K562 (cell line): Measurements from ENCODE around the gene ITGAE. TPM values are rescaled to one million over a fixed set of nuclear protein-coding genes. Genes with fewer than 3 reads are reported as not detected.

Experiments used
- ATAC-seq: fragments of 200-7000 bp; cut with Tn5 transposase; 3 replicates; pipeline ENCODE4 v1.9.1; 2020; ENCODE audit warnings: moderate library complexity
- BruUV-seq: library from RNA; stranded (reverse); fragments of 400-500 nt; replicated peaks from 2 replicates; lab custom pipeline; 2021; lab: Mats Ljungman, UMichigan
- CTCF ChIA-PET: fragments of 300-600 bp; formaldehyde crosslinking; extraction: SDS; loops from one replicate; lab custom pipeline; 2021; ENCODE audit warnings: low intra/inter-chr PET ratio; lab: Yijun Ruan, JAX
- POLR2A ChIA-PET: fragments of 300-600, 350-650 bp; sonication (Branson Sonifier 250); formaldehyde crosslinking; extraction: SDS; loops from one replicate; lab custom pipeline; 2021; ENCODE audit warnings: antibody characterized with exemption, inconsistent platforms; lab: Yijun Ruan, JAX
- DNase-seq, 4 experiments: peaks; one replicate each; pipeline versions ENCODE4 v3.0.0 to v3.0.0-alpha.2; 2011 to 2018; ENCODE audit warnings: low spot score in 3 of 4, mixed read lengths in 3 of 4; ENCODE audit errors: extremely low read depth in 1 of 4
- FAIRE-seq: peaks from 2 replicates; lab custom pipeline; 2011; peaks lifted over from hg19 to GRCh38; lab: Jason Lieb, UNC
- H2AFZ ChIP-seq: 2 replicates; pipeline ENCODE4 v1.6.0; 2011; ENCODE audit warnings: low read depth, low read length, control low read depth, inconsistent platforms
- H3K27ac ChIP-seq: fragments of 200-600 bp; 3 replicates; pipeline ENCODE4 v1.8.0; 2011; ENCODE audit warnings: low read depth, mild to moderate bottlenecking, control low read depth, inconsistent platforms, low read length, moderate library complexity, mixed read lengths; ENCODE audit errors: extremely low read depth
- H3K27me3 ChIP-seq, 2 experiments: fragments of 300-600 bp in 1 of 2; 2 replicates in 1 of 2; 3 replicates in 1 of 2; pipeline versions ENCODE4 v1.6.0 to v1.8.0; 2011; ENCODE audit warnings: inconsistent platforms in 2 of 2, low read length in 2 of 2, mild to moderate bottlenecking in 1 of 2, mixed read lengths in 1 of 2, moderate library complexity in 1 of 2; ENCODE audit not compliant: control insufficient read depth in 2 of 2, insufficient read depth in 2 of 2
- H3K36me3 ChIP-seq: fragments of 300-600 bp; 3 replicates; pipeline ENCODE4 v1.8.0; 2011; ENCODE audit warnings: mild to moderate bottlenecking, low read length, inconsistent platforms; ENCODE audit not compliant: control insufficient read depth, insufficient read depth
- H3K4me1 ChIP-seq, 2 experiments: fragments of 200-600 bp in 1 of 2; replicated peaks in 1 of 2; 2 replicates in 1 of 2; 3 replicates in 1 of 2; pipeline versions ENCODE4 v1.5.1 to v1.8.0; 2011; ENCODE audit warnings: inconsistent platforms in 2 of 2, low read length in 2 of 2, mild to moderate bottlenecking in 1 of 2, mixed read lengths in 1 of 2, moderate library complexity in 1 of 2; ENCODE audit not compliant: control insufficient read depth in 2 of 2, insufficient read depth in 2 of 2
- H3K4me2 ChIP-seq: 2 replicates; pipeline ENCODE4 v1.6.1; 2011; ENCODE audit warnings: low read length, control low read depth, inconsistent platforms, mixed read lengths; ENCODE audit not compliant: insufficient read depth
- H3K4me3 ChIP-seq: fragments of 200-600 bp; sonication (generic), shearing (Covaris generic); 2 replicates; pipeline ENCODE4 v1.5.1; 2016; ENCODE audit warnings: control low read depth, inconsistent platforms
- H3K79me2 ChIP-seq: fragments of 200-600 bp; 3 replicates; pipeline ENCODE4 v1.8.0; 2011; ENCODE audit warnings: low read length, inconsistent platforms; ENCODE audit not compliant: control insufficient read depth, insufficient read depth
- H3K9ac ChIP-seq, 2 experiments: 2 replicates each; pipeline versions ENCODE4 v1.6.0 to v1.6.1; 2011; ENCODE audit warnings: low read depth in 2 of 2, low read length in 2 of 2, control low read depth in 1 of 2, inconsistent platforms in 1 of 2, mild to moderate bottlenecking in 1 of 2, mixed read lengths in 1 of 2; ENCODE audit not compliant: insufficient read depth in 1 of 2
- H3K9me1 ChIP-seq: one replicate; pipeline ENCODE4 v1.6.0; 2011; ENCODE audit warnings: inconsistent platforms, mild to moderate bottlenecking, low read length, moderate library complexity; ENCODE audit not compliant: control insufficient read depth, insufficient read depth
- H3K9me3 ChIP-seq: replicated peaks from 2 replicates; pipeline ENCODE4 v1.5.1; 2011; ENCODE audit warnings: low read depth, low read length, inconsistent platforms; ENCODE audit not compliant: control insufficient read depth, insufficient read depth
- H4K20me1 ChIP-seq: replicated peaks from 2 replicates; pipeline ENCODE4 v1.6.1; 2011; ENCODE audit warnings: low read length, inconsistent platforms, mixed read lengths; ENCODE audit not compliant: control insufficient read depth, insufficient read depth
- ARID1B ChIP-seq: fragments of 450-650 bp; IDR thresholded peaks from 2 replicates; pipeline ENCODE4 v1.6.1; 2016; ENCODE audit warnings: antibody characterized with exemption, mild to moderate bottlenecking, inconsistent platforms
- ATF4 ChIP-seq: fragments of 450-650 bp; formaldehyde crosslinking; IDR thresholded peaks from 2 replicates; pipeline ENCODE4 v1.4.0; 2022; ENCODE audit warnings: mild to moderate bottlenecking, moderate library complexity
- BCLAF1 ChIP-seq, 2 experiments: fragments of 450-650 bp in 1 of 2; IDR thresholded peaks; 2 replicates each; pipeline ENCODE4 v1.6.1; 2011 to 2017; ENCODE audit warnings: low read depth in 2 of 2, antibody characterized with exemption in 1 of 2, borderline replicate concordance in 1 of 2, low read length in 1 of 2, mild to moderate bottlenecking in 1 of 2, mixed read lengths in 1 of 2; ENCODE audit not compliant: control insufficient read depth in 1 of 2
- CCAR2 ChIP-seq: fragments of 200-400 bp; formaldehyde crosslinking; IDR thresholded peaks from 2 replicates; pipeline ENCODE4 v1.6.1; 2017; ENCODE audit warnings: mild to moderate bottlenecking, low read depth, low read length
- EHMT2 ChIP-seq: fragments of 450-650 bp; IDR thresholded peaks from 2 replicates; pipeline ENCODE4 v1.6.1; 2018; ENCODE audit warnings: antibody characterized with exemption
- ELF4 ChIP-seq: fragments of 450-650 bp; formaldehyde crosslinking; IDR thresholded peaks from 2 replicates; pipeline ENCODE4 v1.4.0; 2022; ENCODE audit warnings: missing genetic modification characterization
- EZH2 ChIP-seq: IDR thresholded peaks from 2 replicates; pipeline ENCODE4 v1.6.1; 2012; ENCODE audit warnings: low read depth, mild to moderate bottlenecking, inconsistent platforms, low read length, borderline replicate concordance
- HDAC2 ChIP-seq: fragments of 450-650 bp; IDR thresholded peaks from 2 replicates; pipeline ENCODE4 v1.6.1; 2016; ENCODE audit warnings: mild to moderate bottlenecking
- ILF3 ChIP-seq: fragments of 450-650 bp; IDR thresholded peaks from 2 replicates; pipeline ENCODE4 v1.6.1; 2018; ENCODE audit warnings: antibody characterized with exemption, mild to moderate bottlenecking, moderate library complexity, borderline replicate concordance
- KDM1A ChIP-seq, 2 experiments: fragments of 450-650 bp; IDR thresholded peaks; 2 replicates each; pipeline ENCODE4 v1.6.1; 2016; ENCODE audit warnings: mild to moderate bottlenecking in 2 of 2
- MLLT1 ChIP-seq, 2 experiments: fragments of 450-650 bp; IDR thresholded peaks; 2 replicates each; pipeline ENCODE4 v1.6.1; 2016
- MTA3 ChIP-seq: fragments of 450-650 bp; formaldehyde crosslinking; IDR thresholded peaks from 2 replicates; pipeline ENCODE4 v1.6.1; 2017; ENCODE audit warnings: mild to moderate bottlenecking, borderline replicate concordance
- POU5F1 ChIP-seq: fragments of 150-350 bp; IDR thresholded peaks from 2 replicates; pipeline ENCODE4 v1.6.1; 2014; ENCODE audit warnings: borderline replicate concordance, low read length, low read depth, mild to moderate bottlenecking; ENCODE audit not compliant: partially characterized antibody
- PREB ChIP-seq: sonication (generic); formaldehyde crosslinking; IDR thresholded peaks from 2 replicates; pipeline ENCODE4 v1.8.1; 2023; ENCODE audit warnings: mild to moderate bottlenecking, missing genetic modification reagents
- RCOR1 ChIP-seq, 2 experiments: IDR thresholded peaks; 2 replicates each; pipeline ENCODE4 v1.6.1; 2012; ENCODE audit warnings: low read depth in 2 of 2, low read length in 2 of 2, borderline replicate concordance in 1 of 2, improper control_type of control experiment in 1 of 2
- ZNF146 ChIP-seq: IDR thresholded peaks from one replicate; pipeline ENCODE4 v1.6.1; 2018; ENCODE audit warnings: missing compliant biosample characterization; ENCODE audit not compliant: unreplicated experiment
- ZNF24 ChIP-seq: fragments of 450-650 bp; IDR thresholded peaks from 2 replicates; pipeline ENCODE4 v1.6.1; 2016
- ZNF253 ChIP-seq: fragments of 250-450 bp; sonication (Bioruptor Pico); conservative IDR thresholded peaks from 2 replicates; pipeline ENCODE4 v1.6.1; 2021; ENCODE audit warnings: mild to moderate bottlenecking
- WGBS: fragments of 100-300 bp; shearing (Covaris generic); methylation state at CpG from one replicate; pipeline ENCODE4 v1.1.6; 2016; ENCODE audit warnings: low coverage, mixed read lengths; ENCODE audit not compliant: insufficient coverage; ENCODE audit errors: missing lambda C conversion rate; 5-methylcytosine and 5-hydroxymethylcytosine counted together
- in situ Hi-C: fragments of 300-500 bp; cut with MboI; formaldehyde crosslinking; loops from 4 replicates; pipeline ENCODE4 v1.15.0; 2018; ENCODE audit warnings: inconsistent platforms, mixed read lengths
- intact Hi-C: fragments of 100-400 bp; cut with micrococcal nuclease; formaldehyde crosslinking; loops from 2 replicates; pipeline ENCODE4 v1.14.2; 2022
- polyA plus RNA-seq, 8 experiments: library from polyadenylated mRNA; depleted of rRNA in 4 of 8; stranded (reverse) in 5 of 8; unstranded in 3 of 8; fragments of >200 nt; fragmentation: Nextera tagmentation in 2 of 8; fragmentation: Illumina TruSeq in 1 of 8; extraction: Ambion mirVana in 2 of 8; extraction: Trizol in 1 of 8; gene quantifications; 2 replicates each; pipeline versions ENCODE4 v1.2.1 to v1.2.3, GENCODE V29; 2011 to 2014; ENCODE audit warnings: inconsistent platforms in 1 of 8, missing spikeins in 1 of 8
- total RNA-seq, 7 experiments: library from RNA; depleted of rRNA in 6 of 7; stranded (reverse); fragments of >200 nt in 6 of 7; fragmentation: Illumina TruSeq in 2 of 7; extraction: Trizol in 2 of 7; gene quantifications; 2 replicates each; pipeline versions ENCODE4 v1.2.1 to v1.2.3, GENCODE V29; 2011 to 2021; ENCODE audit warnings: low replicate concordance in 1 of 7

Gene ITGAE
- total and polyA plus RNA-seq, 9 of the 15 experiments (the other 6 are each of a cell fraction or from before 2014, with no cell fraction given) = 14.8 to 160 (median 27.0) TPM

GRCh38 chr17:3693829-3694231 lies 107.2 kb downstream of the ITGAE start:
- ChIA-PET CTCF (no interaction called here), POLR2A (interaction anchor here (0.6 kb wide), 1 partner anchor 21 kb away, joined by 4 read pairs; no protein-coding TSS in a partner anchor)
- H3K79me2 ChIP-seq = no peaks in the 10 kb centered on the region
- H4K20me1 ChIP-seq = no peaks in the 10 kb centered on the region
- intact Hi-C loops = loop anchor here (10.0 kb wide), 1 partner anchor 89 kb away; the partner anchor contains the start of gene TRPV1
- DNase-seq (no peak), ATAC-seq (no peak), FAIRE-seq (no peak)
- no TSS peak for BruUV-seq
- H3K9me1 ChIP-seq = no peaks in the 10 kb centered on the region
- in situ Hi-C loops = no loop called here
- H3K27ac ChIP-seq = no peak overlapping the region
- peaks cover 0 to 38% of the 10 kb centered on the region in 2 experiments; a peak in 2 of 5 replicates for H3K4me1 ChIP-seq
- no peak overlapping the region for H3K9ac ChIP-seq
- no peaks in the 10 kb centered on the region for H3K27me3 ChIP-seq
- 14% methylated on average over 7 of the region's 9 CpGs for WGBS
- no peak overlapping the region for H3K4me3 ChIP-seq
- H3K4me2 ChIP-seq = no peak overlapping the region
- no peaks in the 10 kb centered on the region; the same call in 1 of the 2 replicates for H3K9me3 ChIP-seq
- no peak overlapping the region for H2AFZ ChIP-seq
- H3K36me3 ChIP-seq = no peaks in the 10 kb centered on the region
- TF ChIP-seq ZNF253 (CRISPR knock-in tag) = no peak
- no peak for TF ChIP-seq ILF3
- TF ChIP-seq MLLT1 (IDR thresholded peaks at IDR 0.05) = no peak
- no peak for TF ChIP-seq PREB (CRISPR knock-in tag)
- no peak for TF ChIP-seq BCLAF1 (IDR thresholded peaks at IDR 0.05; ENCODE audit: borderline replicate concordance in 1 of 2, control insufficient read depth in 1 of 2, low read depth in 2 of 2, low read length in 1 of 2)
- TF ChIP-seq EZH2 = no peak
- no peak for TF ChIP-seq KDM1A (IDR thresholded peaks at IDR 0.05)
- TF ChIP-seq MTA3 = no peak
- no peak for TF ChIP-seq ELF4 (CRISPR knock-in tag)
- TF ChIP-seq ATF4 (CRISPR knock-in tag) = no peak
- no peak for TF ChIP-seq HDAC2
- TF ChIP-seq RCOR1 (IDR thresholded peaks at IDR 0.05; ENCODE audit: borderline replicate concordance in 1 of 2, low read depth in 2 of 2, low read length in 2 of 2) = no peak
- TF ChIP-seq ARID1B = no peak
- TF ChIP-seq ZNF24 = no peak
- TF ChIP-seq POU5F1 = no peak
- TF ChIP-seq EHMT2 = no peak
- no peak for TF ChIP-seq ZNF146 (CRISPR knock-in tag)
- TF ChIP-seq CCAR2 = no peak
